Activated T-helper 1 cell treated with anti-CD3 and anti-CD28 coated beads, Interleukin-12 subunit alpha, Interleukin-12 subunit beta, Interleukin-2, Interleukin-4 antibody, amounts not matched to agents 30 ng/mL and 10 ng/mL and 1 ng/mL, durations not matched to agents 14 hours and 24 hours and 36 hours (primary cell): ENCODE data around the gene DMWD. TPM values are rescaled to one million over a fixed set of nuclear protein-coding genes. Genes with fewer than 3 reads are reported as not detected.

Experiments
- DNase-seq: peaks from one replicate; pipeline ENCODE4 v3.0.0; 2021; ENCODE audit warnings: low spot score
- H3K27ac Mint-ChIP-seq: one replicate; pipeline ENCODE4 v1.8.0; 2021; ENCODE audit warnings: mild to moderate bottlenecking, mixed read lengths
- H3K27me3 Mint-ChIP-seq: one replicate; pipeline ENCODE4 v1.8.0; 2022; ENCODE audit warnings: mild to moderate bottlenecking, moderate library complexity, mixed read lengths; ENCODE audit not compliant: insufficient read depth
- H3K36me3 Mint-ChIP-seq: one replicate; pipeline ENCODE4 v1.8.0; 2021; ENCODE audit warnings: low read depth, mixed read lengths
- H3K4me1 Mint-ChIP-seq: one replicate; pipeline ENCODE4 v1.8.0; 2021; ENCODE audit warnings: low read depth, mixed read lengths
- H3K4me3 Mint-ChIP-seq: one replicate; pipeline ENCODE4 v1.8.0; 2021; ENCODE audit warnings: mild to moderate bottlenecking, moderate library complexity, mixed read lengths
- H3K9me3 Mint-ChIP-seq: one replicate; pipeline ENCODE4 v1.8.0; 2021; ENCODE audit warnings: mixed read lengths
- intact Hi-C: fragments of 100-400 bp; cut with micrococcal nuclease; formaldehyde crosslinking; loops from one replicate; pipeline ENCODE4 v1.15.1; 2024
- total RNA-seq: library from RNA; stranded (reverse); gene quantifications from 2 replicates; pipeline ENCODE4 v1.2.3, GENCODE V29; 2022

DMWD gene
- total RNA-seq, 1 donor from 2014 or later: 50.0 TPM

DNA sequence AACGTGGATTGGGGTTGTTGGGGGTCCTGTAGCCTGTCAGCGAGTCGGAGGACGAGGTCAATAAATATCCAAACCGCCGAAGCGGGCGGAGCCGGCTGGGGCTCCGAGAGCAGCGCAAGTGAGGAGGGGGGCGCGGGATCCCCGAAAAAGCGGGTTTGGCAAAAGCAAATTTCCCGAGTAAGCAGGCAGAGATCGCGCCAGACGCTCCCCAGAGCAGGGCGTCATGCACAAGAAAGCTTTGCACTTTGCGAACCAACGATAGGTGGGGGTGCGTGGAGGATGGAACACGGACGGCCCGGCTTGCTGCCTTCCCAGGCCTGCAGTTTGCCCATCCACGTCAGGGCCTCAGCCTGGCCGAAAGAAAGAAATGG, 22.8 kb downstream of the DMWD start:
- Mint-ChIP-seq H3K27ac (peak overlapping the region; percentile 86), H3K9me3 (no peaks in the 10 kb centered on the region), H3K4me1 (peaks cover 9% of the 10 kb centered on the region), H3K27me3 (peaks cover 24% of the 10 kb centered on the region), H3K36me3 (peaks cover 3% of the 10 kb centered on the region), H3K4me3 (peak overlapping the region; percentile 88)
- peak; percentile 45 for DNase-seq
- intact Hi-C loops: loop anchor here (1.0 kb wide), 11 partner anchors 9 to 186 kb away; partner anchors contain the start of genes MYPOP, OPA3, QPCTL and SYMPK

DNA sequence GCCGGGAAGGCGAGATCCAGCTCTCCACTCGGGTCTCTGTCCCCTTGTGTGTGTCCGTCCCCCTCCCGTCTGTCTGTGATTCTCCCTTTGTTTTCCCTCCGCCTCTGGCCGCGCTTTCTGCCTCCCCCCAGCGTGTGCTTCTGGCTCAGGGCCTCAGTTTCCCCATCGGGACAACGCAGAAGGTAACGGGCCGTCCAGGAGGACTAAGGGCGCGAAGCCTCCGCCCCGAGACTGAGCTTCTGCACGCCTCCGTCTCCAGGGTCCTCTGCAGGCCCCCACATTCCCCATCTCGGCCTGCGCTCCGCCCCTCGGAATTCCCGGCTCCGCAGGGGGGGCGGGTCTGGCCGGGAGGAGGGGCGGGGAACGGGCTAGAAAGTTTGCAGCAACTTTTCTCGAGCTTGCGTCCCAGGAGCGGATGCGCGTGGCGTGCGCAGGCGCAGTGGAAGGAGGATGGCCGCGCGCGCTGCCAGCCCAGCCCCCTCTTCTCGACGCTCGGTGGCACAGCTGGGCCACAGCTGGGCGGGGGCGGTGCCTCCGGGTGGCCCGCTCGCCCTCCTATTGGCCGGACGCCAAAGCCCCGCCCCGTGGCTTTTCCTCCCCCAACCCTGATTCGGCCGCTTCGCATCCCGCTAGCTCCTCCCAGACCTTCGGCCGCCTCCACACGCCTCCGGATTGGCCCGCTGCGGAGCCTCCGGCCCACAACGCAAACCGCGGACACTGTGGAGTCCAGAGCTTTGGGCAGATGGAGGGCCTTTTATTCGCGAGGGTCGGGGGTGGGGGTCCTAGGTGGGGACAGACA, 23.5 kb downstream of the DMWD start, which contains the start of gene SIX5:
SIX5 (minus strand) TSS at position 269 of the 799 bp plus-strand sequence. CDS start 408 bp downstream, outside the sequence.
- Mint-ChIP-seq H3K36me3 (peaks cover 3% of the 10 kb centered on the region), H3K27me3 (peaks cover 28% of the 10 kb centered on the region), H3K9me3 (no peaks in the 10 kb centered on the region), H3K27ac (peak within 1 kb of the TSS; percentile 86), H3K4me3 (peak within 1 kb of the TSS; percentile 88), H3K4me1 (peaks cover 9% of the 10 kb centered on the region)
- intact Hi-C loops: loop anchor here (1.0 kb wide), 5 partner anchors 38 to 185 kb away; partner anchors contain the start of genes MYPOP, OPA3 and QPCTL
- peak; percentile 94 for DNase-seq

DNA sequence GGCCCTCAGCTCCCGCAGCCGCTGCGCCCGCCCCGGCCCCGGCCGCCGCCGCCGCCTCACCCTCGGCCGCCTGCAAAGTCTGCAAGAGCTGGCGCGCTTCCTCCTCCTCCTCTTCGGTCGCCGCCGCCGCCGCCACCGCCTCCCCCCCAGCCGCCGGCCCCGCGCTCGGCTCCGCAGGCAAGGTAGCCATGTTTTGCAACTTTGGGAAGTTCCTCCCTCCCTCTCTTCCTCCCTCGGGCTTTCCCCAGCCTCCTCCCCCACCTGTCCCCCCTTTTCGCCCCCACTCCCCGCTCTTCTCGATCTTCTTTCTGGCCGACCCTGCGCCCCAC, 24.0 kb downstream of the DMWD start:
- intact Hi-C loops: no loop called here
- Mint-ChIP-seq H3K27me3 (peaks cover 28% of the 10 kb centered on the region), H3K36me3 (peaks cover 3% of the 10 kb centered on the region), H3K4me1 (peaks cover 9% of the 10 kb centered on the region), H3K27ac (peak overlapping the region; percentile 86), H3K4me3 (peak overlapping the region; percentile 88), H3K9me3 (no peaks in the 10 kb centered on the region)
- peak; percentile 28 for DNase-seq

DNA sequence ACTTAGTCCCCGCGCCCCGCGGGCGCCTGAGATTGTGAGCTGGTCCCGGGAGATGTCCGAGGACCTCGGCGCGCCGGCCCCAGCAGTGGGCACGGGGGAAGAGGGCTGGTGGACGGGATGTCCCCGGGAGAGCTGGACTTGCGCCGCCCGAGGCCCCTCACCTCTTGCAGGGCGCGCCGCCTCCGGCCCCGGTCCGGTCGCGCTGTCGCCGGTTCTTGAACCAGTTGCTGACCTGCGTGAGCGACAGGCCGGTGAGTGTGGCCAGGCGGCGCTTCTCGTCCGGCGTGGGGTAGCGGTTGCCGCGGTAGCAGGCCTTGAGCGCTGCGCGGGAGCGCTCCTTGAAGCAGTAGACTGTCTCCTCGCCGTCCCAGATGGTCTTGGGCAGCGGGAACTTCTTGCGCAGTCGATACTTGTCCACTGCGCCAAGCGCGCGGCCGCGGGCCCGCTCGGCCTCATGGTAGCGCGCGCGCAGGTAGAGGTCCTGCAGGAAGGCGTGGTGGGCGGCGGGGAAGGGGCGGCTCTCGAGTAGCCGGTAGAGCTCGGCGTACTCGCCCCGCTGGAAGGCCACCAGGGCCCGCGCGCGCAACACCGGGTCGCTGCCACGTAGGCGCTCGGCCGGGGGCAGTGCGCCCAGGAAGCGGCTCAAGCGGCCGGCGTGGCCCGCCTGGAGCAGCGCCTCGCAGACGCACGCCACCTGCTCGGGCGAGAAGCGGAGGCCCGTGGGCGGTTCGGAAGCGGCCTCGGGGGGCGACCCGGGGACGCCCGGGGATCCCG, 24.6 kb downstream of the DMWD start:
- H3K27me3 Mint-ChIP-seq: peaks cover 28% of the 10 kb centered on the region
- H3K36me3 Mint-ChIP-seq: peaks cover 3% of the 10 kb centered on the region
- H3K4me3 Mint-ChIP-seq: peak overlapping the region; percentile 77
- no peak for DNase-seq
- no peak overlapping the region for H3K27ac Mint-ChIP-seq
- peaks cover 9% of the 10 kb centered on the region for H3K4me1 Mint-ChIP-seq
- no peaks in the 10 kb centered on the region for H3K9me3 Mint-ChIP-seq
- intact Hi-C loops: no loop called here

DNA sequence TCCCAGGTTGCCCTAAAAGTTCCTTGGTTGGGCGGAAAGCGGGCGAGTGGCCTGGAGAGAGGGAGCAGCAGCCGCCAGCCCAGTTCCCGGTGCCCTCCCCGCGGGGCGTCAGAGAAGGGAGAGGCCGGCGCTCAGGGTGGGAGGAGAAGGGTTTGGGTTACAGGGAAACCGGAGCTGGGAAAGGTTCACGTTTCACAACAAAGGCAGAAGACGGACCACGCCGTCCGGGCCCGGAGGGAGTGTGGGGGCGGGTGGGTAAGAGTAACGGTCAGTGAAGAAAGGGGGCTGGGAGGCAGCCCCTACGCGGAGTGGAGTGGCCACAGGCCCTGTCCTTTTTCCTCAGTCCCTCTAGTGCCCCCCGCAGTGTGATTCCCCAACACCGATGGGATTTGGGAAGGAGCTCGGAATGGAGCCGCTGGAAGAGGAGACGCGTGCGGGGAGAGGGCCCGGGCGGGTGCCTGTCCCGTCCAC, 25.2 kb downstream of the DMWD start:
- Mint-ChIP-seq H3K4me3 (peak overlapping the region; percentile 11), H3K9me3 (no peaks in the 10 kb centered on the region), H3K27me3 (peaks cover 28% of the 10 kb centered on the region), H3K4me1 (peaks cover 9% of the 10 kb centered on the region), H3K36me3 (peaks cover 3% of the 10 kb centered on the region), H3K27ac (no peak overlapping the region)
- intact Hi-C loops: no loop called here
- no peak for DNase-seq

DNA sequence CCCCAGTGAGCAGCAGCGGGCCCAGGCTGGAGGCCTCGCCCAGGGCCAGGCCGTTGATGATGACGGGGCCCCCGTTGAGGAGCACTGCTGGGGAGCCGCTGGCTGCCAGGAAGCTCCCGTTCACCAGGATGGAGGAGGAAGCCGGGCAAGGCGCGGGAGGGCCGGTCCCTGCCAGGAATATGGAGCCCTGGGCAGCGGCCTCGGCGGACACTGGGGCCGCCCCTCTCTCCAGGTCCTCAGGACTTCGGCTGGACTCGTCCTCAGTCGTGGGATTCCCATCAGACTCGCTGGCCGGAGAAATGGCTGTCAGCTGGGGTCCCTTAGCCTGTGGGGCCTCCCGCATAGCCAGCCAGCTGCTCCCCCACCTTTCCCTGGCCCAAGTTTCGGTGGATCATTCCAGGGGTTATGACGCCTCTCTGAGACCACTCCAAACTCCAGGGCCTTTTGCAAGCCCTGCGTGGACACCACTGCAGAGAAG, 25.7 kb downstream of the DMWD start:
- no peak overlapping the region for H3K27ac Mint-ChIP-seq

DNA sequence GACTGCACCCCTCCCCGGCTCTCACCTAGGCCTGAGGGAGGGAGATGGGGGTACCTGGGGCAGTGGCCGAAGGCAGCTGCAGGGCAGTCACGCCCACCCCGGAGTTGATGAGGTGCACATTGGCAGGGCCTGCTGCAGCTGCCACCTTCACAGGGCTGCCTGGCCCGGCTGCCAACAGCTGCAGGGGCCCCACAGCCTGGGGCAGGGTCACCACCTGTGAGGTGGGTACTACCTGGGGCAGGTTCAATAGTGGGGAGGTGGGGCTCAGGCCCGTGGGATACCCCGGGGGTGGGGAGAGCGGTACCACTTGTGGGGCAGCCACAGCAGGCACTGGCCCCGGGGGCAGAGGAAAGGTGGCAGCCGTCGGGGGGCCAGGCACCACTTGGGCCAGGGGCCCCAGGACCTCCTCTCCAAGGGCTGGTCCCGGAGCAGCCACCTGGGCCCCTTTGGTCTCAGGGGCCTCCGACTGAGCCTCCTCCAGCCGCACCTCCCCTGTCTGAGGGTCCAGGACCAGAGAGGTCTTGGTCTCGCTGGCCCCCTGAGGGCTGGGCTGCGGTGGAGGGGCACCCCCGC, 26.3 kb downstream of the DMWD start:
- no peak for DNase-seq
- no peak overlapping the region for H3K4me3 Mint-ChIP-seq
- intact Hi-C loops: no loop called here
- H3K36me3 Mint-ChIP-seq: peaks cover 3% of the 10 kb centered on the region
- no peak overlapping the region for H3K27ac Mint-ChIP-seq
- peaks cover 25% of the 10 kb centered on the region for H3K27me3 Mint-ChIP-seq
- H3K9me3 Mint-ChIP-seq: no peaks in the 10 kb centered on the region
- peaks cover 9% of the 10 kb centered on the region for H3K4me1 Mint-ChIP-seq

More for the DNA sequence above, 25.7 kb downstream of the DMWD start:
- no peak for DNase-seq
- Mint-ChIP-seq H3K27me3 (peaks cover 26% of the 10 kb centered on the region), H3K9me3 (no peaks in the 10 kb centered on the region), H3K4me1 (peaks cover 9% of the 10 kb centered on the region), H3K36me3 (peaks cover 3% of the 10 kb centered on the region), H3K4me3 (peak overlapping the region; percentile 11)
- intact Hi-C loops: no loop called here

DNA sequence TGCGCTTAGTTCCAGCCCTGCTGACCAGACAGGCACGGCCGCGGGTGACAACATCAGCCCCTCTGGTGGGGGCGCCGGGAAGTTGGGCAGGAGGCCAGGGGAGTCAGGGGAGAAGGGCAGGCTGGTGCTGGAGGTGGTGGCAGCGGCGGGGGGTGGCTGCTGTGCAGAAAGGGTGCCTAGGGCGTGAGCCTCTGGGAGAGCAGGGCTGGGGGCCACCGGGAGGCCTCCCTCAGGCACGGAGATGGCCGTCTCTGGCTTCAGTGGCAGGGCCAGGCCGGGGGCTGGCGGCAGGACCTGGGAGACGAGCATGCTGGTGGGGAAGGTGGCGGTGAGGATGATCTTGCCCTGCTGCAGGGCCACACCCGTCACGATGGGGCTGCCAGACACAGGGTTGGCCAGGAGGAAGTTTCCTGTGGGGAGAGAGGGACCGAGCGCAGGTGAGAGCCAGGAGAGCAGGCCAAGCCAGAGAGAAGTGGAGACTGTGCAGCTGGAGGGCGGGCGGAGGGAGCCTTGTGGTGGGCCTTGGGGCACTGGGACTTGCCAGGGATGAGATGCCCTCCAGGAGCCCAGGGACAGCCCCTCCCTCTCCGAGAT, 26.8 kb downstream of the DMWD start:
- Mint-ChIP-seq H3K4me1 (peaks cover 9% of the 10 kb centered on the region), H3K36me3 (no peaks in the 10 kb centered on the region), H3K4me3 (no peak overlapping the region), H3K27ac (no peak overlapping the region), H3K27me3 (peaks cover 21% of the 10 kb centered on the region), H3K9me3 (no peaks in the 10 kb centered on the region)
- intact Hi-C loops: no loop called here
- DNase-seq: no peak

DNA sequence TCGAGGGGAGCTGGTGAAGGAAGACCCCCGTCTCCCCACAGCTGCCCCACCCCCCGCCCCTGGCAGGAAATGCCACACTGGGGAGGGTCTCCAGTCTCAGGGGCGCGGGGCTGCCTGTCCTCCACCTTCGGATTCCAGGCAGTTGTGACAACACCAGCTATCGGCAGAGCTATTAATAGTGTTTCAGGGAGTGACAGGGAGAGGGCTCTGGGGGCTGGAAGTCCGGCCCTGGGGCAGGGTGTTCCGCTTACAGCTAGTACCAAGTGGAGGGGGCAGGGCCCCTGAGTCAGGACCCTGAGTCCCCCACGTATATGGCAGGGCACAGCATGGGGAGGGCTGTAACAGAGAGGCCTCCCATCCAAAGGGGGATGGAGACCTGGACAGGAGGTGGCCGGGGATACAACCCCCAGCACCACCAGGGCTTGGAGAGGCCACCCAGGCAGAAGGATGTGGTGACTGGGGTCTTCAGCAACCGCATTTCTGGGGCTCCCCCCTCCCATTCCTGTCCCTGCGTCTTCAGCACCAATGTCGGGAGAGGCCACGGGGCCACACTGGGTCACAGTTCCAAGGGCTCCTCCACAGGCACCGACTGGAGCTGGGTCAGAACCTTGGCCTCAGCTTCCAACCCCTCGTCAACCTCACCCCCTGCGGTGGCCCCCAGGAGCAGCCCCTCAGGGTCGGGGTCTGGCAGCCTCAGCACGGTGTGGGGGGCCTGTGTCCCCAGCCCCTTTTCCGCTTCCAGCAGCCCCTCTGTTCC, 27.5 kb downstream of the DMWD start:
- no peak for DNase-seq
- no peak overlapping the region for H3K4me3 Mint-ChIP-seq
- no peak overlapping the region for H3K27ac Mint-ChIP-seq
- H3K36me3 Mint-ChIP-seq: no peaks in the 10 kb centered on the region
- intact Hi-C loops: no loop called here
- no peaks in the 10 kb centered on the region for H3K9me3 Mint-ChIP-seq
- H3K4me1 Mint-ChIP-seq: peaks cover 9% of the 10 kb centered on the region
- peaks cover 24% of the 10 kb centered on the region for H3K27me3 Mint-ChIP-seq

DNA sequence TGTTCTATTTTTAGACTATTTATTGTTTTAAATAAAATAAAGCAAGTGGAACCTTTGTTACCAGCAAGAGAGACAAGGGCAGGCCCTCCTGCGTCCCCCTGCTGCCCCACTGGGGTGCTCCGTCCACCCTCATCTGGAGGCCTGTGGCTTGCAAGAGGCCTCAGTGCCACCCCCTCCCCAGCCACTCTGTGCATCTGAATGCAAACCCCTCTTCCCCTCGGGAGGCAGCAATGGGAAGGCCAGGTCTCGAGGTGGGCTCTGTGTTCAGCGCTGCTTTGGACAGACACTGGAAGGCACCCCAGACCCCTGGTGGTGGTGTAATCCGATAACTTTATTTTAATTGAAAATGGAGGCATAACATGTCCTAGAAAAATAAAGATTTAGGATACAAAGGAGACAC, 28.2 kb downstream of the DMWD start:
- Mint-ChIP-seq H3K4me1 (peaks cover 6% of the 10 kb centered on the region), H3K36me3 (no peaks in the 10 kb centered on the region), H3K4me3 (no peak overlapping the region), H3K9me3 (no peaks in the 10 kb centered on the region), H3K27ac (no peak overlapping the region), H3K27me3 (peaks cover 26% of the 10 kb centered on the region)
- intact Hi-C loops: no loop called here
- no peak for DNase-seq

DNA sequence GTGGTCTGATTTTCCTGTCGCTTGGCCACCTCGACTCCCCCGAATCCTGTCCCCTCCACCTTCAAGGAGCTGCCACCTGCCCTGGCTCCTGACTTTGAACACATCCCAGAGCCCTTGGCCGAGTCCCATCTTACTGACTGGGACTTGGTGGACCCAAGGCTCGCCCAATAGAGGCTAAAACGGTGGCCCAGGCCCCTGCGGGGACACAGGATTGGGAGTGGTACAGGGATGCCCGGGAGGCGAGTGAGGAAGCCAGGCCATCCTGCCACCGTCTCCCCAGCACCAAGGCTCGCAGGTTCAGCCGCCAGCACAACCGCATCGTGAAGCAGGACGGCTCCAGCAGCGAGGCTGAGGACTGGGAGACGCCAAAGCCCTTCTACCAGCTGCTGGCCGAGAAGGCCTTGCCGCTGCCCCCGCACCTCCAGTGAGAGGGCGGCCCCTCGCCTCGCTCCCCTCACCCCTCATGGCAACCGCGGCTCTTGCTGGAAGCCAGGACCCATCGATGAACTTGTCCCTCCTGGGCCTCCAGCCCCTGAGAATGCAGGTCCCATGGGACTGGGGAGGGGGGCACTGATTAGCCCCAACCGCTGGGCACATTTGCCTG, 28.9 kb downstream of the DMWD start:
- intact Hi-C loops: no loop called here
- Mint-ChIP-seq H3K4me3 (no peak overlapping the region), H3K27ac (no peak overlapping the region), H3K9me3 (no peaks in the 10 kb centered on the region), H3K27me3 (peaks cover 27% of the 10 kb centered on the region), H3K4me1 (peaks cover under 1% of the 10 kb centered on the region), H3K36me3 (no peaks in the 10 kb centered on the region)
- DNase-seq: no peak
